IPS DF 6.9 (cell line): ENCODE results near the gene MLXIP.

Experiments
- DNase-seq: peaks from one replicate; pipeline ENCODE4 v3.0.0-alpha.2; 2013; ENCODE audit warnings: low read depth, low spot score
- H3K27ac ChIP-seq: one replicate; pipeline ENCODE4 v1.5.1; 2013; ENCODE audit warnings: low read length, control low read depth
- H3K27me3 ChIP-seq: 2 replicates; pipeline ENCODE4 v1.6.1; 2013; ENCODE audit warnings: mild to moderate bottlenecking, low read length; ENCODE audit not compliant: control insufficient read depth, insufficient read depth
- H3K36me3 ChIP-seq: 2 replicates; pipeline ENCODE4 v1.6.1; 2013; ENCODE audit warnings: low read length; ENCODE audit not compliant: control insufficient read depth, insufficient read depth
- H3K4me1 ChIP-seq: 2 replicates; pipeline ENCODE4 v1.6.1; 2013; ENCODE audit warnings: low read length; ENCODE audit not compliant: control insufficient read depth, insufficient read depth
- H3K4me3 ChIP-seq: 2 replicates; pipeline ENCODE4 v1.5.1; 2013; ENCODE audit warnings: mild to moderate bottlenecking, low read length
- H3K9me3 ChIP-seq: 2 replicates; pipeline ENCODE4 v1.6.1; 2013; ENCODE audit warnings: low read length, inconsistent platforms; ENCODE audit not compliant: control insufficient read depth, insufficient read depth
- WGBS: extraction: QIAGEN DNeasy Blood & Tissue Kit; methylation state at CpG from one replicate; pipeline ENCODE4 v1.1.7; 2013; ENCODE audit warnings: mixed read lengths, missing lambda C conversion rate; ENCODE audit not compliant: insufficient read length, insufficient coverage; 5-methylcytosine and 5-hydroxymethylcytosine counted together

Gene MLXIP

GRCh38 chr12:122078141-122079032 is at the start of gene MLXIP:
MLXIP (plus strand) TSS chr12:122078756; CDS start chr12:122078854, 98 bp downstream.
- no peak for DNase-seq
- Histone ChIP-seq H3K27ac (no peak within 1 kb of the TSS), H3K4me1 (no peaks in the 10 kb centered on the region; the same call in 1 of the 2 replicates), H3K36me3 (no peaks in the 10 kb centered on the region), H3K27me3 (no peaks in the 10 kb centered on the region; the same call in 1 of the 2 replicates), H3K4me3 (peak within 1 kb of the TSS; percentile 70; the same call in 1 of the 2 replicates), H3K9me3 (no peaks in the 10 kb centered on the region)
- WGBS = no CpG with 5 or more reads among the region's 113 CpGs

GRCh38 chr12:122028905-122029560 is 49.5 kb upstream of the MLXIP start:
- H3K9me3 ChIP-seq = no peaks in the 10 kb centered on the region
- peaks cover 5% of the 10 kb centered on the region; the same call in 1 of the 2 replicates for H3K4me1 ChIP-seq
- H3K36me3 ChIP-seq = no peaks in the 10 kb centered on the region
- no peak for DNase-seq
- H3K4me3 ChIP-seq = no peak overlapping the region
- no CpG with 5 or more reads among the region's 23 CpGs for WGBS
- no peaks in the 10 kb centered on the region for H3K27me3 ChIP-seq
- H3K27ac ChIP-seq = no peak overlapping the region

- Histone ChIP-seq H3K36me3 (no peaks in the 10 kb centered on the region), H3K27ac (no peak overlapping the region)
These were observed 48.7 kb upstream of the MLXIP start for GRCh38 chr12:122029620-122030423.

GRCh38 chr12:122030424-122031035 is 48.0 kb upstream of the MLXIP start:
- no CpG with 5 or more reads among the region's 13 CpGs for WGBS
- no peaks in the 10 kb centered on the region for H3K27me3 ChIP-seq
- DNase-seq = no peak
- H3K4me1 ChIP-seq = peaks cover 5% of the 10 kb centered on the region; the same call in 1 of the 2 replicates
- H3K36me3 ChIP-seq = peaks cover 3% of the 10 kb centered on the region; the same call in 1 of the 2 replicates
- no peaks in the 10 kb centered on the region for H3K9me3 ChIP-seq
- no peak overlapping the region for H3K27ac ChIP-seq
- H3K4me3 ChIP-seq = no peak overlapping the region

More at GRCh38 chr12:122029620-122030423, 48.7 kb upstream of the MLXIP start:
- WGBS = no CpG with 5 or more reads among the region's 28 CpGs
- Histone ChIP-seq H3K4me1 (peaks cover 5% of the 10 kb centered on the region; the same call in 1 of the 2 replicates), H3K4me3 (no peak overlapping the region), H3K9me3 (no peaks in the 10 kb centered on the region), H3K27me3 (no peaks in the 10 kb centered on the region)
- DNase-seq = no peak

- H3K27ac ChIP-seq = no peak overlapping the region
- H3K27me3 ChIP-seq = no peaks in the 10 kb centered on the region
- no peaks in the 10 kb centered on the region for H3K9me3 ChIP-seq
- H3K4me3 ChIP-seq = no peak overlapping the region
- whole genome bisulfite sequencing = no CpG with 5 or more reads among the region's 21 CpGs
- DNase-seq = peak; percentile 50
- peaks cover 5% of the 10 kb centered on the region; the same call in 1 of the 2 replicates for H3K4me1 ChIP-seq
- H3K36me3 ChIP-seq = peaks cover 7% of the 10 kb centered on the region
These were observed 47.0 kb upstream of the MLXIP start for GRCh38 chr12:122031342-122032216.

GRCh38 chr12:122032580-122032979 is 46.0 kb upstream of the MLXIP start:
- Histone ChIP-seq H3K27me3 (no peaks in the 10 kb centered on the region), H3K27ac (no peak overlapping the region), H3K4me3 (no peak overlapping the region), H3K4me1 (peaks cover 5% of the 10 kb centered on the region), H3K9me3 (no peaks in the 10 kb centered on the region), H3K36me3 (peaks cover 10% of the 10 kb centered on the region)
- no CpG with 5 or more reads among the region's 11 CpGs for WGBS
- DNase-seq = no peak

DNA sequence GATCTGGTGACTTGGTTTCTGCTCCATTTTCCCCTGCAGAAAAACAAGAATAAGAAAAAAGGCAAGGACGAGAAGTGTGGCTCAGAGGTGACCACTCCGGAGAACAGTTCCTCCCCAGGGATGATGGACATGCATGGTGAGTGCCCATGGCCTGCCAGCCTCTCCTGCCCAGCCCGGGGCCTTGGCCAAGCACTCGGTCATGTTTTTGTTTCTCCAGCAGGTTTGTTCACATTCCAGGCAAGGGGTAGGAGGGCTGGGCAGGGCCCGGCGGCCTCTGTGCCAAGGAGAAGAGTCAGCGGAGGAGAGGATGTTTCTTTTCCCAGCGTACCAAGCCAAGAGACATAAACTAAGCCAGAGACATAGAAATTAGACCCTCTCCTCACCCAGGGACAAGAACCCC is 43.3 kb upstream of the MLXIP start:
- no peaks in the 10 kb centered on the region for H3K9me3 ChIP-seq
- DNase-seq = no peak
- H3K27me3 ChIP-seq = no peaks in the 10 kb centered on the region
- no peak overlapping the region for H3K4me3 ChIP-seq
- no CpG with 5 or more reads among the region's 8 CpGs for WGBS
- H3K36me3 ChIP-seq = peaks cover 10% of the 10 kb centered on the region
- no peaks in the 10 kb centered on the region; the same call in 1 of the 2 replicates for H3K4me1 ChIP-seq
- H3K27ac ChIP-seq = no peak overlapping the region

DNA sequence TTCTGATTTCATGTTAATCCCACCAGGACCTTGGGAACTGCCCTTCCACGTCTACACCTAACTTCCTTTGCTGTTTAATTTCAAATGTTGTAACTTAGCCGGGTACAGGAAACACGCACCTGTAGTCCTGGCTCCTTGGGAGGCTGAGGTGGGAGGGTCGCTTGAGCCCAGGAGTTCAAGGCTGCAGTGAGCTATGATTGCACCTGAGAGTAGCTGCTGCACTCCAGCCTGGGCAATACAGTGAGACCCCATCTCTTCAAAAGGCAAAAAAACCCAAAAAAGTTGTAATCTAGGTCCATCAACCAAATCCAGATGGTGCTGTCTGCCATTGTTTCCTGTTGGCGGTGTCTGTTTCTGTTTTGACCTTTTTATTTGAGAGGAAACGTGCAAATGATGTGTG is 42.4 kb upstream of the MLXIP start:
- H3K36me3 ChIP-seq = peaks cover 10% of the 10 kb centered on the region
- no peaks in the 10 kb centered on the region for H3K27me3 ChIP-seq
- no peaks in the 10 kb centered on the region for H3K9me3 ChIP-seq
- no peak overlapping the region for H3K4me3 ChIP-seq
- no peak overlapping the region for H3K27ac ChIP-seq
- WGBS = no CpG with 5 or more reads among the region's 6 CpGs
- DNase-seq = no peak
- peaks cover 1% of the 10 kb centered on the region; the same call in 1 of the 2 replicates for H3K4me1 ChIP-seq
